OCI-LY7 (cell line): ENCODE measurements around the gene KCNH1. TPM values are rescaled to one million over a fixed set of nuclear protein-coding genes. Genes with fewer than 3 reads are reported as not detected.

Source experiments
- BruUV-seq: library from RNA; stranded (reverse); fragments of 400-500 nt; replicated peaks from 2 replicates; lab custom pipeline; 2021; lab: Mats Ljungman, UMichigan
- CTCF ChIA-PET: fragments of 300-600 bp; sonication (Branson Sonifier 250); formaldehyde crosslinking; loops from one replicate; lab custom pipeline; 2022; ENCODE audit warnings: antibody characterized with exemption; ENCODE audit not compliant: unreplicated experiment; lab: Charles Lee
- POLR2A ChIA-PET: fragments of 300-600 bp; sonication (Branson Sonifier 250); formaldehyde crosslinking; loops from one replicate; lab custom pipeline; 2022; ENCODE audit warnings: antibody characterized with exemption; lab: Charles Lee
- DNase-seq: peaks from one replicate; pipeline ENCODE4 v3.0.0-alpha.2; 2015; ENCODE audit warnings: low spot score
- H2AFZ ChIP-seq: fragments of 200-600 bp; sonication (generic), shearing (Covaris generic); 2 replicates; pipeline ENCODE4 v1.6.1; 2014; ENCODE audit warnings: mild to moderate bottlenecking, antibody characterized with exemption, low read length, moderate library complexity
- H3K27ac ChIP-seq: fragments of 200-600 bp; sonication (generic); 2 replicates; pipeline ENCODE4 v1.5.1; 2014; ENCODE audit warnings: mixed run types, low read depth, mild to moderate bottlenecking, moderate library complexity, low read length, inconsistent platforms; ENCODE audit not compliant: poor library complexity, severe bottlenecking
- H3K36me3 ChIP-seq: fragments of 200-600 bp; sonication (generic); 2 replicates; pipeline ENCODE4 v1.6.1; 2014; ENCODE audit warnings: mild to moderate bottlenecking, antibody characterized with exemption, low read length, moderate library complexity, mixed read lengths; ENCODE audit not compliant: insufficient read depth
- H3K4me1 ChIP-seq: fragments of 200-600 bp; sonication (generic); 2 replicates; pipeline ENCODE4 v1.5.1; 2014; ENCODE audit warnings: mild to moderate bottlenecking, low read length; ENCODE audit not compliant: insufficient read depth, poor library complexity, severe bottlenecking
- H3K4me2 ChIP-seq: fragments of 200-600 bp; sonication (generic); 2 replicates; pipeline ENCODE4 v1.6.1; 2014; ENCODE audit warnings: mild to moderate bottlenecking, low read length
- H3K4me3 ChIP-seq: fragments of 200-600 bp; sonication (generic); 2 replicates; pipeline ENCODE4 v1.5.1; 2014; ENCODE audit warnings: mild to moderate bottlenecking, low read depth, low read length; ENCODE audit not compliant: poor library complexity, severe bottlenecking
- H3K79me2 ChIP-seq: fragments of 200-600 bp; sonication (generic); 2 replicates; pipeline ENCODE4 v1.6.1; 2016; ENCODE audit warnings: low read depth, mild to moderate bottlenecking, low read length, moderate library complexity, mixed read lengths; ENCODE audit not compliant: insufficient read depth
- H3K9me2 ChIP-seq: fragments of 200-600 bp; sonication (generic); 2 replicates; pipeline ENCODE4 v1.6.1; 2016; ENCODE audit warnings: mild to moderate bottlenecking, low read length, mixed read lengths; ENCODE audit not compliant: insufficient read depth
- H3K9me3 ChIP-seq: fragments of 200-600 bp; sonication (generic); 2 replicates; pipeline ENCODE4 v1.6.1; 2014; ENCODE audit warnings: mild to moderate bottlenecking, mixed run types, low read length, mixed read lengths
- H4K20me1 ChIP-seq: fragments of 200-600 bp; sonication (generic); 2 replicates; pipeline ENCODE4 v1.6.1; 2014; ENCODE audit warnings: mild to moderate bottlenecking, antibody characterized with exemption, low read length, moderate library complexity, mixed read lengths; ENCODE audit not compliant: insufficient read depth
- EZH2phosphoT487 ChIP-seq: fragments of 200-600 bp; sonication (generic); IDR thresholded peaks from 2 replicates; pipeline ENCODE4 v1.6.1; 2018; ENCODE audit warnings: low read depth, borderline replicate concordance, mild to moderate bottlenecking, mixed run types, antibody characterized with exemption, low read length, moderate library complexity, mixed read lengths
- intact Hi-C: fragments of 100-400 bp; cut with micrococcal nuclease; formaldehyde crosslinking; loops from one replicate; pipeline ENCODE4 v1.10.0; 2022; ENCODE audit not compliant: unreplicated experiment
- total RNA-seq, 2 experiments: library from RNA; depleted of rRNA in 1 of 2; stranded (reverse); fragments of >200 nt in 1 of 2; shearing (Covaris generic) in 1 of 2; gene quantifications; 2 replicates each; pipeline ENCODE4 v1.2.3, GENCODE V29; 2014 to 2022
- TF ChIP-seq, protein P1 (sequence below): fragments of 200-600 bp; sonication (generic); conservative IDR thresholded peaks from 2 replicates; pipeline ENCODE4 v1.5.1; 2014; ENCODE audit warnings: mild to moderate bottlenecking, antibody characterized with exemption, low read length, moderate library complexity, mixed read lengths

Gene KCNH1
- total RNA-seq, 2 experiments from 2014 or later = not detected

DNA sequence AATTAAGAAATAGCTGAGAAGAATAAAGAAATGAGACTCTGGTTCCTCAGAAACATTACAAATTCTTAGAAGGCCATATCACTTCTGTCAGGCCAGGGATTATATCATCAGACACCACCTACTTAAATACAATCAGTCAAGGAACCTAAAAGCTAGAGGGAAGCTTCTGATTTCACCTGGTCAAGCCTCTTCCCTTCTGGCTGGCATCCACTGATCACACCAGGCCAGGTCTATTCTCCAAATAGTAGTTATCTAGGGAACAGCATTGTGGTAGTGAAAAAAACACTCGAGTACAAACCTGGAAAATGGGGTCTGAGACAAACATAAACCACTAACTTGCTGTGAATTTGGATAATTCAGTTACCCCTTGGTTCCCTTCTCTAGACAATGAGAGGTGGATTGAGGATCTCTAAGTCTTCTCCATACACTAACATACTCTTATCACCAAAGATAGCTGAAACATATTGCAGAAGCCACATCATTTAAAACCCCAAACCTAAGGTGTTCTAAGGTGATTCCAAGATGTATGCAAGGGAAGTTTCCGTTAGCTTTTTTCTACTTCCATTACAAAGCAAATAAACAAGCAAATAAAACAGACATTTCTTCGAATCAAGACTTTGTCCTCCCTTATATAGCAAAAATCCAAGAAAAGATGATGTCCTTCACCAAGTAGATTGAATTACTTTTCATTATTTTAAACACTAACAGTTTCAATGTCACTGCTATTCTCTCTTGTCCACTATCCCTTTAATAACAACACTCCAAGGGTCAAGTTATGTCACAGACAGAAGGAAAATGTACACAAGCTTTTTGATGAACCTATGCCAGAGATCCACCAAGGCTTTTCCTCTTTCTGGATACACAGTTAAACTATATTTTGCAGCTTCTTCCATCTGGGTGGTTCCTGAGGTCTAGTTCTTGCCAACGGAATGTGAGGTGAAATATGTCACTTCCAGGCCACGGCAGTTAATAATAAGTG, 212.9 kb downstream of the KCNH1 start:
- DNase-seq = no peak
- Histone ChIP-seq H3K4me1 (no peaks in the 10 kb centered on the region), H3K27ac (no peak overlapping the region), H3K4me3 (no peak overlapping the region), H4K20me1 (no peaks in the 10 kb centered on the region), H3K36me3 (no peaks in the 10 kb centered on the region), H3K9me3 (no peaks in the 10 kb centered on the region), H2AFZ (no peak overlapping the region), H3K4me2 (no peak overlapping the region), H3K9me2 (no peaks in the 10 kb centered on the region), H3K79me2 (no peaks in the 10 kb centered on the region)
- no TSS peak for BruUV-seq
- intact Hi-C loops = no loop called here
- POLR2A ChIA-PET = interaction anchor here (0.6 to 0.8 kb wide), 2 partner anchors 19 to 1625 kb away, joined by 3 read pairs; no protein-coding TSS in a partner anchor
- CTCF ChIA-PET = no interaction called here
- TF ChIP-seq EZH2phosphoT487 = no peak
- TF ChIP-seq, protein P1, sequence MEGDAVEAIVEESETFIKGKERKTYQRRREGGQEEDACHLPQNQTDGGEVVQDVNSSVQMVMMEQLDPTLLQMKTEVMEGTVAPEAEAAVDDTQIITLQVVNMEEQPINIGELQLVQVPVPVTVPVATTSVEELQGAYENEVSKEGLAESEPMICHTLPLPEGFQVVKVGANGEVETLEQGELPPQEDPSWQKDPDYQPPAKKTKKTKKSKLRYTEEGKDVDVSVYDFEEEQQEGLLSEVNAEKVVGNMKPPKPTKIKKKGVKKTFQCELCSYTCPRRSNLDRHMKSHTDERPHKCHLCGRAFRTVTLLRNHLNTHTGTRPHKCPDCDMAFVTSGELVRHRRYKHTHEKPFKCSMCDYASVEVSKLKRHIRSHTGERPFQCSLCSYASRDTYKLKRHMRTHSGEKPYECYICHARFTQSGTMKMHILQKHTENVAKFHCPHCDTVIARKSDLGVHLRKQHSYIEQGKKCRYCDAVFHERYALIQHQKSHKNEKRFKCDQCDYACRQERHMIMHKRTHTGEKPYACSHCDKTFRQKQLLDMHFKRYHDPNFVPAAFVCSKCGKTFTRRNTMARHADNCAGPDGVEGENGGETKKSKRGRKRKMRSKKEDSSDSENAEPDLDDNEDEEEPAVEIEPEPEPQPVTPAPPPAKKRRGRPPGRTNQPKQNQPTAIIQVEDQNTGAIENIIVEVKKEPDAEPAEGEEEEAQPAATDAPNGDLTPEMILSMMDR = no peak

- ChIA-PET CTCF (no interaction called here), POLR2A (interaction anchor here (0.6 to 0.8 kb wide), 2 partner anchors 20 to 1624 kb away, joined by 3 read pairs; no protein-coding TSS in a partner anchor)
- no peaks in the 10 kb centered on the region for H3K36me3 ChIP-seq
- no peaks in the 10 kb centered on the region for H3K9me2 ChIP-seq
- DNase-seq = no peak
- intact Hi-C loops = no loop called here
- no peaks in the 10 kb centered on the region for H3K4me1 ChIP-seq
- TF ChIP-seq, protein P1 = no peak
- no peak for TF ChIP-seq EZH2phosphoT487
- H3K27ac ChIP-seq = no peak overlapping the region
- no peaks in the 10 kb centered on the region for H3K79me2 ChIP-seq
- no TSS peak for BruUV-seq
- H2AFZ ChIP-seq = no peak overlapping the region
- H4K20me1 ChIP-seq = no peaks in the 10 kb centered on the region
- no peak overlapping the region for H3K4me2 ChIP-seq
- no peak overlapping the region for H3K4me3 ChIP-seq
- no peaks in the 10 kb centered on the region for H3K9me3 ChIP-seq
Observed at GRCh38 chr1:210920258-210920657, 213.7 kb downstream of the KCNH1 start.

- intact Hi-C loops = no loop called here
- Histone ChIP-seq H3K9me2 (no peaks in the 10 kb centered on the region), H3K36me3 (no peaks in the 10 kb centered on the region), H3K79me2 (no peaks in the 10 kb centered on the region), H3K9me3 (no peaks in the 10 kb centered on the region), H3K4me2 (no peak overlapping the region), H3K4me1 (no peaks in the 10 kb centered on the region), H2AFZ (no peak overlapping the region), H3K4me3 (no peak overlapping the region), H3K27ac (no peak overlapping the region), H4K20me1 (no peaks in the 10 kb centered on the region)
- DNase-seq = no peak
- ChIA-PET POLR2A (no interaction called here), CTCF (no interaction called here)
- no TSS peak for BruUV-seq
- no peak for TF ChIP-seq EZH2phosphoT487
- TF ChIP-seq, protein P1 = no peak
Observed at GRCh38 chr1:210918893-210919292, 215.1 kb downstream of the KCNH1 start.
